ENCODE data around the gene SLC37A3. TPM values are rescaled to one million over a fixed set of nuclear protein-coding genes. Genes with fewer than 3 reads are reported as not detected.

Gene SLC37A3
- total and polyA plus RNA-seq, 9 donors: 30.6 to 74.6 (median 39.4) TPM

GRCh38 chr7:140403878-140404564, 5.7 kb upstream of the SLC37A3 start, which contains the start of gene RAB19:
Gene RAB19 (plus strand): TSS chr7:140404058. CDS start chr7:140407647, 3,589 bp downstream.
- peak within 1 kb of the TSS; percentile 29 for H3K4me3 ChIP-seq
- 9 to 12% (median 12%) methylated on average over 22 of the region's 22 CpGs for WGBS, 3 donors
- no peaks in the 10 kb centered on the region for H3K9me3 ChIP-seq

GRCh38 chr7:140402178-140402835, 4.0 kb upstream of the SLC37A3 start:
- no peaks in the 10 kb centered on the region for H3K9me3 ChIP-seq
- 60 to 66% (median 61%) methylated on average over 2 of the region's 2 CpGs for WGBS, 3 donors
- no peak overlapping the region for H3K27ac ChIP-seq
- intact Hi-C loops (cut with DNase I): no loop called here
- no peak overlapping the region for H3K4me3 ChIP-seq
- no peak for TF ChIP-seq EP300 (IDR thresholded peaks at IDR 0.05)
- TF ChIP-seq POLR2A (IDR thresholded peaks at IDR 0.05): no peak
- TF ChIP-seq CTCF (IDR thresholded peaks at IDR 0.05): no peak
- H3K36me3 ChIP-seq: no peaks in the 10 kb centered on the region
- H3K27me3 ChIP-seq: no peaks in the 10 kb centered on the region
- no peak for DNase-seq
- H3K4me1 ChIP-seq (ENCODE audit: insufficient read depth): no peaks in the 10 kb centered on the region

More at GRCh38 chr7:140403878-140404564, 5.7 kb upstream of the SLC37A3 start, which contains the start of gene RAB19:
- no peaks in the 10 kb centered on the region for H3K36me3 ChIP-seq
- H3K27ac ChIP-seq: no peak within 1 kb of the TSS
- intact Hi-C loops (cut with DNase I): no loop called here
- no peaks in the 10 kb centered on the region for H3K4me1 ChIP-seq (ENCODE audit: insufficient read depth)
- DNase-seq: no peak
- H3K27me3 ChIP-seq: no peaks in the 10 kb centered on the region
- no peak for TF ChIP-seq CTCF (IDR thresholded peaks at IDR 0.05)
- no peak for TF ChIP-seq POLR2A (IDR thresholded peaks at IDR 0.05)
- no peak for TF ChIP-seq EP300 (IDR thresholded peaks at IDR 0.05)

GRCh38 chr7:140400381-140400780, 2.1 kb upstream of the SLC37A3 start:
- 79 to 81% (median 80%) methylated on average over 3 of the region's 3 CpGs for WGBS, 3 donors
- no peak for DNase-seq

GRCh38 chr7:140398821-140399220, 491 bp upstream of the SLC37A3 start:
- intact Hi-C loops (cut with DNase I): no loop called here
- H3K27me3 ChIP-seq: no peaks in the 10 kb centered on the region
- peaks cover 2% of the 10 kb centered on the region for H3K4me1 ChIP-seq (ENCODE audit: insufficient read depth)
- no peak overlapping the region for H3K27ac ChIP-seq
- TF ChIP-seq POLR2A (IDR thresholded peaks at IDR 0.05) (no peak), EP300 (IDR thresholded peaks at IDR 0.05) (no peak), CTCF (IDR thresholded peaks at IDR 0.05) (no peak)
- H3K4me3 ChIP-seq: no peak overlapping the region
- no peak for DNase-seq
- H3K9me3 ChIP-seq: no peaks in the 10 kb centered on the region
- WGBS, 3 donors: 58 to 67% (median 64%) methylated on average over 10 of the region's 10 CpGs
- no peaks in the 10 kb centered on the region for H3K36me3 ChIP-seq

More at GRCh38 chr7:140400381-140400780, 2.1 kb upstream of the SLC37A3 start:
- H3K9me3 ChIP-seq: no peaks in the 10 kb centered on the region
- H3K36me3 ChIP-seq: no peaks in the 10 kb centered on the region
- H3K27me3 ChIP-seq: no peaks in the 10 kb centered on the region
- intact Hi-C loops (cut with DNase I): no loop called here
- peaks cover 2% of the 10 kb centered on the region for H3K4me1 ChIP-seq (ENCODE audit: insufficient read depth)
- H3K4me3 ChIP-seq: no peak overlapping the region
- H3K27ac ChIP-seq: no peak overlapping the region
- no peak for TF ChIP-seq POLR2A (IDR thresholded peaks at IDR 0.05)
- no peak for TF ChIP-seq CTCF (IDR thresholded peaks at IDR 0.05)
- TF ChIP-seq EP300 (IDR thresholded peaks at IDR 0.05): no peak

Measured in ovary (tissue), 9 donors.